ENCODE measurements around the gene DGAT2.

DGAT2 gene

DNA sequence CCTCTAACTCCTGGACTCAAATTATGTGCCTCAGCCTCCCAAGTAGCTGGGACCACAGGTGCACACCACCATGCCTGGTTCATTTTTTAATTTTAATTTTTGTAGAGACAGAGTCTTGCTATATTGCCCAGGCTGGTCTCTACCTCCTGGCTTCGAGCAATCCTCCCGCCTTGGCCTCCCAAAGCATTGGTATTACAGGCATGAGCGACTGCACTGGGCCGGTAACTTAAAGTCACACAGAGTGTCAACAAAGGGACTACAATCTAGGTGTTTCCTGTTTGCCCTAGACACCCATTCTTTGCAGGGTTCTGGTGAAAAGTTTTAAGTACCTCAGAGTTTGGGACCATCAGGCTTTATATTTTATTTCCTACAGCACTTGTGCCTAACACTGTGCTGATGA, 54.8 kb downstream of the DGAT2 start:
- no peak overlapping the region for H3K4me3 Mint-ChIP-seq
- peaks cover 39% of the 10 kb centered on the region for H3K4me1 Mint-ChIP-seq
- H3K36me3 Mint-ChIP-seq, result peaks cover 17% of the 10 kb centered on the region
- no peak for DNase-seq
- CTCF ChIA-PET, result interaction anchor here (1.2 kb wide), 1 partner anchor 13 kb away, joined by 3 read pairs; no protein-coding TSS in a partner anchor
- peak overlapping the region; percentile 5 for H3K27ac Mint-ChIP-seq
- no peaks in the 10 kb centered on the region for H3K9me3 Mint-ChIP-seq
- no peaks in the 10 kb centered on the region for H3K27me3 Mint-ChIP-seq

DNA sequence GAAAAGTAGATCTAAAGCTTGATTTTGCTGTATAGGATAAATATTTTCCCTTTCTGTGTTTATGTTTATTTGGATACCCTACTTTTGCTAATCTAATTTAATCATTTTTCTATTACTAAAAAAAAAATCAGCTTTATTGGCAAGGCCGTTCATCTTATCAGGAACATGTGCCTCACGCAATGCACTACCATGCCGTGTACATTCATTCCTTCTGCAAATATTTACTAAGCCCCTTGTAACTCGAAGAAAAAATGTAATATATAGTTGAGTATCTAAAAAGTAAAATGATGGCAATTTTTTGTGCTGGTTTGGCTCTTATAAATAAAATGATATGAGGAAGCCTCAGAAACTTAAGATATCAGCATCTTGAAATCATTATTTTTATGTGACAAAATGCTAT, 55.4 kb downstream of the DGAT2 start:
- no peaks in the 10 kb centered on the region for H3K27me3 Mint-ChIP-seq
- no peaks in the 10 kb centered on the region for H3K9me3 Mint-ChIP-seq
- H3K4me3 Mint-ChIP-seq, result no peak overlapping the region
- peaks cover 35% of the 10 kb centered on the region for H3K4me1 Mint-ChIP-seq
- peaks cover 17% of the 10 kb centered on the region for H3K36me3 Mint-ChIP-seq
- peak overlapping the region; percentile 3 for H3K27ac Mint-ChIP-seq
- CTCF ChIA-PET, result interaction anchor here (1.2 to 1.4 kb wide), 2 partner anchors 10 to 13 kb away, joined by 3 to 4 read pairs; no protein-coding TSS in a partner anchor
- DNase-seq, result no peak

DNA sequence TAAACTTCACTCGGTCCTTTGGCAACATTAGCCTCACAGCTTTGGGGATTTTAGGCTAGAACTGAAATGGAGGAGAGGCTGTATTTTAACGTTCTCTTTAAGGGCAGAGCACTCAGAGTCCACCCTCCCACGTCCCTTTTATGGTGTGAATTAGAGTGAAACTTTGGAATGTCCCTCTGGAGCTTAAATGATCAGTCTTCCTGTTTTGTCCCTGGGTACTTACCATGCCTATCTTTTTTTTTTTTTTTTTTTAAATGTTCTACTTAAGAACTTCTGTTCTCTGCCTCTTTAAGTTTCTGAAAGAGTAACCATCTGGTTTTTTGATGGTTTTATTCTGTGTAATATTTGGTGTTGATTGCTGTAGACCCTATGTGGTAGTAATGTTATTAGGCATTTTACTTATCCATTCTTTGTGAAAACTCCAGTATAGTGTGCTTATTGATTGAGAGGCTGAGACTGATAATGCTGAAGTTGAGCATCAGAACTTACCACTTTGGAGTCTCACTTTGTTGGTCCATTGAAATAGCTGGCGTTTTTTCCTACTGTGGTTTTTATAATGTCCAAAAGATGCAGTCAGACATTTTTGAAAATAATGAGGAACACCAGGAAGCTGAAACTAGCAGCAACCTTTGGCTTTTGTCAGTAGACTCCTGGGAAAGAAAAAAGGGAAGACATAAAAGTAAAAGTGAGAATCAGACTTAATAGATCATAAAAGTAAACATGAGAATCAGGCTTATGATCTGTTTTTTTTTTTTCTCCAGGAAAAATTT, 58.1 kb downstream of the DGAT2 start:
- no peak overlapping the region for H3K4me3 Mint-ChIP-seq
- H3K4me1 Mint-ChIP-seq, result peaks cover 28% of the 10 kb centered on the region
- H3K27ac Mint-ChIP-seq, result no peak overlapping the region
- CTCF ChIA-PET, result interaction anchor here (0.6 to 1.1 kb wide), 3 partner anchors 12 to 331 kb away, joined by 3 read pairs; no protein-coding TSS in a partner anchor
- peaks cover 14% of the 10 kb centered on the region for H3K36me3 Mint-ChIP-seq
- no peak for DNase-seq
- H3K9me3 Mint-ChIP-seq, result no peaks in the 10 kb centered on the region
- H3K27me3 Mint-ChIP-seq, result no peaks in the 10 kb centered on the region

DNA sequence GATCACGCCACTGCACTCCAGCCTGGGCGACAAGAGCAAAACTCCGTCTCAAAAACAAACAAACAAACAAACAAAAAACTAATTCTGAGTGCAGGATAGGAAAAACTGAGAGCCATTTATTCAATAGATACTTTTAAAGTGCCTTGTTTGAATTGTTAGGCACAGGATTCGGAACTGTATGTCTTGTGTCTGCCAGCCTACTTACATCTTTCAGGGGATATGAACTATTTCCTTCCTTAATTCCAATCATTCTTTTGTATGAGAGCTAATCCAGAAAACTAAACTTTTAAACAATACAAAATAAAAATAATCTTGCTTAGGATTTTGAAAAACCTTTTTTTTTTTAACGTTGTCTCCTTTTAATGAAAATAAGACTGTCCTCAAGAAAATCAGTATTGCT, 59.0 kb downstream of the DGAT2 start:
- CTCF ChIA-PET, result no interaction called here
- H3K9me3 Mint-ChIP-seq, result no peaks in the 10 kb centered on the region
- H3K4me3 Mint-ChIP-seq, result no peak overlapping the region
- no peak overlapping the region for H3K27ac Mint-ChIP-seq
- peaks cover 10% of the 10 kb centered on the region for H3K36me3 Mint-ChIP-seq
- peaks cover 28% of the 10 kb centered on the region for H3K4me1 Mint-ChIP-seq
- no peak for DNase-seq
- H3K27me3 Mint-ChIP-seq, result no peaks in the 10 kb centered on the region

DNA sequence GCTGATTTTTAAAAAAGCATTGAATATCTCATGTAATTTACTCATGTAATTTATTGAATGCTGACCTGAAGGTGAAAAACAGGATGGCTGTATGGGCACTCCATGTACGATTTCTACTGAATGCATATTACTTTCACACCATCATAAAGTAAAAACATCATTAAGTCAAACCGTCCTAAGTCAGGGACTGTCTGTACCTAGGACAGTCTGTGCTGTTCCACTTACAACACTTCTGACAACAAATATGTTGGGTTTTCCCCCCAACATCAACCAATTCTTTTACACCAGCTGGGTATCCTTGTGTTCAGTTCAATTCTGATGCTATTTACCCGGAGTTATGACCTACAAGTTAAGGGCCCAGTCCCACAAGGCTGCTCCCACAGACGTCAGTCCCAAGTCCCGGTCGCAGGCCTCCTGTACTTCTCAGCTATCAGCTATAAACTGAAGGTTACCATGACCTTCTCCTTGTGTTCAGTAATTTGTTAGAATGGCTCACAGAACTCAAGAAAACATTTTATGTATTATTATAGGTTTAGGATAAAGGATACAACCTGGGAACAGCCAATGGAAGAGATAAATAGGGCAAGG, 63.4 kb downstream of the DGAT2 start:
- no peak overlapping the region for H3K4me3 Mint-ChIP-seq
- H3K4me1 Mint-ChIP-seq, result peaks cover 1% of the 10 kb centered on the region
- CTCF ChIA-PET, result interaction anchor here (1.7 kb wide), 1 partner anchor 29 kb away, joined by 5 read pairs; no protein-coding TSS in a partner anchor
- no peaks in the 10 kb centered on the region for H3K9me3 Mint-ChIP-seq
- no peaks in the 10 kb centered on the region for H3K27me3 Mint-ChIP-seq
- H3K36me3 Mint-ChIP-seq, result peaks cover 2% of the 10 kb centered on the region
- H3K27ac Mint-ChIP-seq, result no peak overlapping the region
- DNase-seq, result no peak

DNA sequence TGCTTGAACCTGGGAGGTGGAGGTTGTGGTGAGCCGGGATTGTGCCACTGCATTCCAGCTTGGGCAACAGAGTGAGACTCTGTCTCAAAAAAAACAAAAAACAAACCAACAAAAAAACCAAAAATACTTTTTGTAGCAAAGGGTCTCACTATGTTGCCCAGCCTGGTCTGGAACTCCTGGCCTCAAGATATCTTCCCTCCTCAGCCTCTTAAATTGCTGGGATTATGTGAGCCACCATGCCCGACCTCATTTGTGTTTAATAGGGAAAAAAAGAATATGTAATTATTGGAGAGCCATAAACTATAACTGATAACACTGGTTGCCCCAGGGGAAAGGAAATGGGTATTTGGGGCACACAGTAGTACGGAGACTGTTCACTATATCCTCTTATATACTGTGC, 66.2 kb downstream of the DGAT2 start:
- H3K4me1 Mint-ChIP-seq, result no peaks in the 10 kb centered on the region
- H3K36me3 Mint-ChIP-seq, result peaks cover 3% of the 10 kb centered on the region
- H3K9me3 Mint-ChIP-seq, result no peaks in the 10 kb centered on the region
- DNase-seq, result no peak
- H3K27ac Mint-ChIP-seq, result no peak overlapping the region
- CTCF ChIA-PET, result no interaction called here
- no peaks in the 10 kb centered on the region for H3K27me3 Mint-ChIP-seq
- H3K4me3 Mint-ChIP-seq, result no peak overlapping the region

DNA sequence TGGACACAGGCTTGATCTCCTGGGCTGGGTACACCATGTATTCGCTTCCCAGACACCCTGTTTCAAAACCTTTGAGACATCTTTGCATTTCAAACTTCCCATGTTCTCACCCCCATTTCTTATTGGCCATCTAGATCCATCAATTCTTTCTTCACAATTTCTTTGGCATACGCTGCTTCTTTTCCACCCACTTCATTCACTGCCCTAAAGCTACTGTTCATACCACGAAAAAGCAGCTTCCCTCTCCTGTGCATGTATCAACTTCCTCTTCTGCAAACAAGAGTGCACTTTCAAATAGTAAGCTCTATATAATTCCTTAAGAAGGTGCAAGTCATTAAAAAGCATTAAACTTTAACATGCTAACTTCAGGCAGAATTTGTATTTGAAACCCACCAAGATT, 67.8 kb downstream of the DGAT2 start:
- Mint-ChIP-seq H3K27ac (no peak overlapping the region), H3K9me3 (no peaks in the 10 kb centered on the region), H3K36me3 (peaks cover 3% of the 10 kb centered on the region), H3K4me3 (no peak overlapping the region), H3K4me1 (no peaks in the 10 kb centered on the region), H3K27me3 (no peaks in the 10 kb centered on the region)
- CTCF ChIA-PET, result no interaction called here
- DNase-seq, result no peak

DNA sequence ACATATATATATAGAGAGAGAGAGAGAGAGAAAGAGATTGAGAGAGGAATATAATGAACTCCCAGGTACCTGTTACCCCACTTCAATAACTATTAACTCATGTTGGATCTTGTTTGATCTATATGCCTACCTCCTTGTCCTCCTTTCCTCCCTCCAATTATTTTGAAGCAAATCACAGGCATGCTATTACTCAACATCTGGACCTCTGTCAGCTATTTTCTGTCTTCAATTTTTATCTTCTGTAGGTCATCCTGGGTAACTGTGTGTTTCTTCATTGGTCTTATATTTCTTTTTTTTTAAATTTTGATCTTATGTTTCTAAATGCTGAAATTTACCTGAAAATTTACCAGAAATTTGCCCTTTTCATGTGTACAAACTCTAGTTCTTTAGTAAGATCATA, 71.3 kb downstream of the DGAT2 start:
- no peak for DNase-seq
- no peaks in the 10 kb centered on the region for H3K9me3 Mint-ChIP-seq
- no peaks in the 10 kb centered on the region for H3K27me3 Mint-ChIP-seq
- H3K27ac Mint-ChIP-seq, result no peak overlapping the region
- H3K4me3 Mint-ChIP-seq, result no peak overlapping the region
- H3K4me1 Mint-ChIP-seq, result no peaks in the 10 kb centered on the region
- peaks cover 2% of the 10 kb centered on the region for H3K36me3 Mint-ChIP-seq
- CTCF ChIA-PET, result interaction anchor here (1.0 to 1.4 kb wide), 2 partner anchors 28 to 38 kb away, joined by 4 read pairs; no protein-coding TSS in a partner anchor

DNA sequence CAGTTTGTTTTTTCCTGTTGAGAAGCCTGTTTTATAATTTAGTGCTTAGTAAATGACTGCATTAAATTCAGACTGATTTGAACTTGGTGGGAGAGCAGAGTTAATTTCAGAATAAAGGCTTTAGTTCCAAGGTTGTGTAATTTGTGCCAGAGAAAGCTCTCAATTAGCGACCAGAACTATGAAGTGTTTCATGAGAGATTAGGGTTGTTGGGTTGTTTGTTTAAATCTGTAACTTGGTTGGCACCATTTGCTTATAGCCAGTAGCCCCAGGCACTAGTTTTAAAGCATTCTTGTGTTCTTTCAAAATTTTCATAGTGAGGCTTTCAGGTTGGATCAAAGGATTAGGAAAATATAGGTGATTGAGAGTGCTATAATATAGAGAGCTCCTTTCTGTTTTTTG, 71.9 kb downstream of the DGAT2 start:
- H3K36me3 Mint-ChIP-seq, result peaks cover 2% of the 10 kb centered on the region
- DNase-seq, result no peak
- H3K27me3 Mint-ChIP-seq, result no peaks in the 10 kb centered on the region
- no peaks in the 10 kb centered on the region for H3K4me1 Mint-ChIP-seq
- H3K9me3 Mint-ChIP-seq, result no peaks in the 10 kb centered on the region
- H3K4me3 Mint-ChIP-seq, result no peak overlapping the region
- no peak overlapping the region for H3K27ac Mint-ChIP-seq
- CTCF ChIA-PET, result interaction anchor here (1.4 kb wide), 1 partner anchor 27 kb away, joined by 4 read pairs; no protein-coding TSS in a partner anchor

DNA sequence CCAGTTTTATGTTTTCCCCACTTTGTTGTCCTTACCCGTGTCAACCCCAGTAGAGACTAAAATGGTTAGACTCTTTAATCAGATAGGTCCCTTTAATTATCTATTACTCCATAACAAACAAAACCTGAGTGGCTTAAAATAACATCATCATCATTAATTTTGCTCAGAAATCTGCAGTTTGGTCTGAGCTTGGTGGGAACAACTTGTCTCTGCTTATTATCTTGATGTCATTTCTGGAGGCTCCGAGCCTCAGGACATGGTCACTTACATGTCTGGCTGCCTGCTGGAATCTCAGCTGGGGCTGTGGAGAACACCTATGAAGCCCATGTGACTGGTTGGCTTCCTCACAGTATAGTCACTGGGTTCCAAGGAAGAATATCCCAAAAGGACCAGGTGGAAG, 73.2 kb downstream of the DGAT2 start:
- H3K36me3 Mint-ChIP-seq, result peaks cover 3% of the 10 kb centered on the region
- no peak for DNase-seq
- CTCF ChIA-PET, result no interaction called here
- no peak overlapping the region for H3K27ac Mint-ChIP-seq
- no peaks in the 10 kb centered on the region for H3K27me3 Mint-ChIP-seq
- no peak overlapping the region for H3K4me3 Mint-ChIP-seq
- H3K9me3 Mint-ChIP-seq, result no peaks in the 10 kb centered on the region
- H3K4me1 Mint-ChIP-seq, result no peaks in the 10 kb centered on the region

DNA sequence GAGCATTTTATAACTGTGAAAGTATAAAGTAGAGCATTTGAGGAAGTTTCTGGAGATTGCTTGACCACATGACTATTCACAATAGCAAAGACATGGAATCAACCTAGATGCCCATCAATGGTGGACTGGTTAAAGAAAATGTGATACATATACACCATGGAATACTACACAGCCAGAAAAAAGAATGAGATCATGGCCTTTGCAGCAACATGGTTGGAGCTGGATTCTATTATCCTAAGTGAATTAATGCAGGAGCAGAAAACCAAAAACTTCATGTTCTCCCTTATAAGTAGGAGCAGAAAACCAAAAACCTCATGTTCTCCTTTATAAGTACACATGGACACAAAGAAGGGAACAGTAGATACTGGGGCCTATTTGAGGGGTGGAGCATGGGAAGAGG, 76.7 kb downstream of the DGAT2 start:
- H3K36me3 Mint-ChIP-seq, result peaks cover 1% of the 10 kb centered on the region

DNA sequence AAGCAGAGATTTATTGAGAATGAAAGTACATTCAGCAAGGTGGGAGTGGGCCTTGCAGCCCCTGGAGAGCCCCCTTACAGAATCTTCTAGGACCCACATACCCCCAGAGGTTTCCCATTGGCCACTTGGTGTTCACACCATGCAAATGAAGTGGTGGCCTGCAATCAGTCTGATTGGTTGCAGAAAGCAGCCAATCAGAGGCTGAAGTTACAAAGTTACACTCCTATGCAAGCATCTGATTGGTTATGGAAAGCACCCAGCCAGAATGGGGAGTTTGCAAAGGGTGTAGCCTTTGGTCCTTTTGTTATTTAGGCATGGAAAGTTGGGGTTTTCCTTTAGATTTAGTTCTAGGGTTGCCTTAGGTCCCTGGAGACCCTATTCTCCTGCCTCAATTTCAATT, 81.3 kb downstream of the DGAT2 start:
- no peak for DNase-seq
- CTCF ChIA-PET, result interaction anchor here (1.8 kb wide), 1 partner anchor 127 kb away, joined by 4 read pairs; no protein-coding TSS in a partner anchor
- Mint-ChIP-seq H3K4me3 (no peak overlapping the region), H3K27ac (no peak overlapping the region), H3K27me3 (no peaks in the 10 kb centered on the region), H3K4me1 (peaks cover 8% of the 10 kb centered on the region), H3K36me3 (peaks cover 10% of the 10 kb centered on the region), H3K9me3 (no peaks in the 10 kb centered on the region)

More for the DNA sequence above, 76.7 kb downstream of the DGAT2 start:
- Mint-ChIP-seq H3K9me3 (no peaks in the 10 kb centered on the region), H3K4me3 (no peak overlapping the region), H3K27ac (no peak overlapping the region), H3K27me3 (no peaks in the 10 kb centered on the region), H3K4me1 (peaks cover 2% of the 10 kb centered on the region)
- CTCF ChIA-PET, result no interaction called here
- DNase-seq, result no peak

DNA sequence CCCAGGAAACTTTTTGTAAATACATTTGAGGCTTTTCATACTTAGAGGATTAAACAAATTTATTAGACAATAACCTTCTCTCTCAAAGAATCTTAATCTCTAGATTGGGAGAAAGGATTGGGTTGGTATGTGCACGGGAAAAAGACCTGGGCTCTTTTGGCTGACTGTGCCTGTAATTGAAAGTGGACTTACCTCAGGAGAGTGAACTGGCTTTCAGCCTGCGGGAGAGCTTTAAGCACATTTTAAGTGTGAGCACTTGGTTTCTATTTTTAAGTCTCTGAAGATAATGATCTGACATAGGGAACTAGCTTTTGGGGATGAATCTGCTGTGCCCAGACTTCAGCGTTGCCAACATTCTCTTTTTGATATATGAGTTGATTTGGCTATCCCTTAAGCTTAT, 82.2 kb downstream of the DGAT2 start:
- Mint-ChIP-seq H3K4me3 (no peak overlapping the region), H3K27ac (no peak overlapping the region), H3K9me3 (no peaks in the 10 kb centered on the region), H3K4me1 (peaks cover 8% of the 10 kb centered on the region), H3K36me3 (peaks cover 14% of the 10 kb centered on the region), H3K27me3 (no peaks in the 10 kb centered on the region)
- DNase-seq, result no peak
- CTCF ChIA-PET, result interaction anchor here (1.8 kb wide), 1 partner anchor 128 kb away, joined by 4 read pairs; no protein-coding TSS in a partner anchor
